Caco-2 (cell line): ENCODE data around the gene NUDT17. TPM values are rescaled to one million over a fixed set of nuclear protein-coding genes. Genes with fewer than 3 reads are reported as not detected.
A peak's percentile ranks its signal among the peaks of the same experiment; 100 is the strongest.

Source experiments
- BruUV-seq: library from RNA; stranded (reverse); fragments of 400-500 nt; replicated peaks from 2 replicates; lab custom pipeline; 2021; lab: Mats Ljungman, UMichigan
- CTCF ChIA-PET: fragments of 300-600 bp; sonication (Branson Sonifier 250); formaldehyde crosslinking; loops from one replicate; lab custom pipeline; 2022; ENCODE audit warnings: antibody characterized with exemption; lab: Charles Lee
- POLR2A ChIA-PET: fragments of 300-600 bp; sonication (Branson Sonifier 250); formaldehyde crosslinking; loops from one replicate; lab custom pipeline; 2022; ENCODE audit warnings: antibody characterized with exemption; lab: Charles Lee
- DNase-seq, 2 experiments: peaks; one replicate each; pipeline versions ENCODE4 v3.0.0 to v3.0.0-alpha.2; 2020 to 2022
- H3K27me3 ChIP-seq: replicated peaks from 2 replicates; pipeline ENCODE4 v1.6.0; 2011; ENCODE audit warnings: low read length; ENCODE audit not compliant: control insufficient read depth, insufficient read depth
- H3K36me3 ChIP-seq: 2 replicates; pipeline ENCODE4 v1.5.1; 2011; ENCODE audit warnings: low read length; ENCODE audit not compliant: control insufficient read depth, insufficient read depth
- H3K4me1 ChIP-seq: fragments of 250-450 bp; sonication (Bioruptor Pico); 2 replicates; pipeline ENCODE4 v1.5.1; 2020; ENCODE audit warnings: mild to moderate bottlenecking
- H3K4me3 ChIP-seq: 2 replicates; pipeline ENCODE4 v1.5.1; 2011; ENCODE audit warnings: low read depth, mild to moderate bottlenecking, control low read depth, low read length
- H3K9me3 ChIP-seq: fragments of 250-450 bp; sonication (Bioruptor Pico); 2 replicates; pipeline ENCODE4 v1.5.1; 2020; ENCODE audit warnings: mild to moderate bottlenecking, moderate library complexity
- H3K27ac Mint-ChIP-seq: one replicate; pipeline ENCODE4 v1.8.0; 2022; ENCODE audit warnings: mixed read lengths; ENCODE audit not compliant: unreplicated experiment
- H3K27me3 Mint-ChIP-seq: one replicate; pipeline ENCODE4 v1.8.0; 2022; ENCODE audit warnings: mixed read lengths; ENCODE audit not compliant: insufficient read depth, unreplicated experiment
- H3K36me3 Mint-ChIP-seq: one replicate; pipeline ENCODE4 v1.8.0; 2022; ENCODE audit warnings: mild to moderate bottlenecking, mixed read lengths; ENCODE audit not compliant: insufficient read depth, unreplicated experiment
- H3K4me1 Mint-ChIP-seq: one replicate; pipeline ENCODE4 v1.8.0; 2022; ENCODE audit warnings: low read depth, mixed read lengths; ENCODE audit not compliant: unreplicated experiment
- H3K4me3 Mint-ChIP-seq: one replicate; pipeline ENCODE4 v1.8.0; 2022; ENCODE audit warnings: mild to moderate bottlenecking, moderate library complexity, mixed read lengths; ENCODE audit not compliant: unreplicated experiment
- H3K9me3 Mint-ChIP-seq: one replicate; pipeline ENCODE4 v1.8.0; 2022; ENCODE audit warnings: mixed read lengths; ENCODE audit not compliant: unreplicated experiment
- intact Hi-C: fragments of 100-400 bp; cut with micrococcal nuclease; formaldehyde crosslinking; loops from one replicate; pipeline ENCODE4 v1.10.0; 2022; ENCODE audit not compliant: unreplicated experiment
- total RNA-seq: library from RNA; stranded (reverse); gene quantifications from 2 replicates; pipeline ENCODE4 v1.2.3, GENCODE V29; 2022
- TF ChIP-seq, protein P1 (sequence below), 2 experiments: fragments of 200-600 bp in 1 of 2; IDR thresholded peaks; 1 replicate in 1 of 2; 2 replicates in 1 of 2; pipeline versions ENCODE4 v1.5.1 to v1.8.0; 2011 to 2022; ENCODE audit warnings: antibody characterized with exemption in 1 of 2, control low read depth in 1 of 2, inconsistent platforms in 1 of 2, low read depth in 1 of 2, low read length in 1 of 2, mild to moderate bottlenecking in 1 of 2, moderate library complexity in 1 of 2; ENCODE audit not compliant: insufficient read depth in 1 of 2, severe bottlenecking in 1 of 2, unreplicated experiment in 1 of 2

The NUDT17 gene
- total RNA-seq, 1 experiment from 2014 or later: 6.4 TPM

DNA sequence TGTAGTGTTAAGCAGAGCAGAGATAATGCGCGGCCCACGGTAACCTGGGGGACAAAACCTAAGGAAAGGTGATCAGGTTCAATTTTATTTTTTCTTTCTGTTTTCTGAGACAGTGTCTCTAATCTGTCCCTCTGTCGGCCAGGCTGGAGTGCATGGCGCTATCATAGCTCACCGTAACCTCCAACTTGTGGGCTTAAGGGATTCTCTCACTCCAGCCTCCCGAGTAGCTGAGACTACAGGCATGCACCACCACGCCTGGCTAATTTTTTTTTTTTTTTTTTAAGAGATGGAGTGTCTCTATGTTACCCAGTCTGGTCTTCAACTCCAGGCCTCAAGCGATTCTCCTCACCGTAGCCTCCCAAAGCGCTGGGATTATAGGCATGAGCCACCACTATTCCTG, 41.0 kb downstream of the NUDT17 start:
- H3K36me3 Mint-ChIP-seq: no peaks in the 10 kb centered on the region
- ChIA-PET POLR2A (no interaction called here), CTCF (interaction anchor here (0.6 to 1.4 kb wide), 3 partner anchors 10 to 150 kb away, joined by 3 to 4 read pairs (median 3); partner anchors contain the start of gene PIAS3)
- no peaks in the 10 kb centered on the region for H3K9me3 Mint-ChIP-seq
- peaks cover 17% of the 10 kb centered on the region for H3K27me3 Mint-ChIP-seq
- intact Hi-C loops: no loop called here
- TF ChIP-seq, protein P1, sequence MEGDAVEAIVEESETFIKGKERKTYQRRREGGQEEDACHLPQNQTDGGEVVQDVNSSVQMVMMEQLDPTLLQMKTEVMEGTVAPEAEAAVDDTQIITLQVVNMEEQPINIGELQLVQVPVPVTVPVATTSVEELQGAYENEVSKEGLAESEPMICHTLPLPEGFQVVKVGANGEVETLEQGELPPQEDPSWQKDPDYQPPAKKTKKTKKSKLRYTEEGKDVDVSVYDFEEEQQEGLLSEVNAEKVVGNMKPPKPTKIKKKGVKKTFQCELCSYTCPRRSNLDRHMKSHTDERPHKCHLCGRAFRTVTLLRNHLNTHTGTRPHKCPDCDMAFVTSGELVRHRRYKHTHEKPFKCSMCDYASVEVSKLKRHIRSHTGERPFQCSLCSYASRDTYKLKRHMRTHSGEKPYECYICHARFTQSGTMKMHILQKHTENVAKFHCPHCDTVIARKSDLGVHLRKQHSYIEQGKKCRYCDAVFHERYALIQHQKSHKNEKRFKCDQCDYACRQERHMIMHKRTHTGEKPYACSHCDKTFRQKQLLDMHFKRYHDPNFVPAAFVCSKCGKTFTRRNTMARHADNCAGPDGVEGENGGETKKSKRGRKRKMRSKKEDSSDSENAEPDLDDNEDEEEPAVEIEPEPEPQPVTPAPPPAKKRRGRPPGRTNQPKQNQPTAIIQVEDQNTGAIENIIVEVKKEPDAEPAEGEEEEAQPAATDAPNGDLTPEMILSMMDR (IDR thresholded peaks at IDR 0.05; ENCODE audit: insufficient read depth in 1 of 2, low read depth in 1 of 2, low read length in 1 of 2, severe bottlenecking in 1 of 2, unreplicated experiment in 1 of 2): no peak
- Histone ChIP-seq H3K4me3 (peak overlapping the region; percentile 70), H3K27me3 (0 out of 2 replicates have a peak, but pooled peaks cover 2% of the 10 kb centered on the region), H3K4me1 (peaks cover 8% of the 10 kb centered on the region), H3K36me3 (no peaks in the 10 kb centered on the region), H3K9me3 (no peaks in the 10 kb centered on the region)
- H3K4me1 Mint-ChIP-seq: peaks cover 10% of the 10 kb centered on the region
- no TSS peak for BruUV-seq
- H3K27ac Mint-ChIP-seq: no peak overlapping the region
- peak overlapping the region; percentile 76 for H3K4me3 Mint-ChIP-seq
- no peak for DNase-seq

DNA sequence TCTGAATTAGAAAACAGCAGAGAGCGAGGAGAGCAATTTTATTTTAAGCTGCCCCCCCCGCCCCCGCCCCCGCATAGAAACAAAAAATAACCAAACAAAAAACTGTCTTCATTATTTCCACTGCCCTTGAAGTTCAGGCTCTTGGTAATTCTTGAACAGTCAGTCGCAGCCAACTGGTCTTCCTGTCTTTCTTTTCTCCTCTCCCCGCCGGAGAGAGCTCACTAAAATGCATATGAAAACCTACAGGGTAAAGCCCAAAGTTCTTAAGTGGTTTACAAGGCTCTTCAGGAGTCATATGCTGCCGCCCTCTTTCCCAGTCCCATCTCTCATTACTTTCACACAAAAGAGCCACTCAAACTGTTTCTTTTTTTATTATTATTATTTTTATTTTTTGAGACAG, 41.4 kb downstream of the NUDT17 start:
- Mint-ChIP-seq H3K4me1 (peaks cover 10% of the 10 kb centered on the region), H3K27me3 (peaks cover 17% of the 10 kb centered on the region), H3K4me3 (peak overlapping the region; percentile 76), H3K9me3 (no peaks in the 10 kb centered on the region), H3K27ac (no peak overlapping the region), H3K36me3 (no peaks in the 10 kb centered on the region)
- intact Hi-C loops: no loop called here
- peaks cover 8% of the 10 kb centered on the region for H3K4me1 ChIP-seq
- ChIA-PET POLR2A (no interaction called here), CTCF (no interaction called here)
- TF ChIP-seq, protein P1 (IDR thresholded peaks at IDR 0.05; ENCODE audit: insufficient read depth in 1 of 2, low read depth in 1 of 2, low read length in 1 of 2, severe bottlenecking in 1 of 2, unreplicated experiment in 1 of 2): no peak
- 0 out of 2 replicates have a peak, but pooled peaks cover 2% of the 10 kb centered on the region for H3K27me3 ChIP-seq
- no peaks in the 10 kb centered on the region for H3K36me3 ChIP-seq
- H3K4me3 ChIP-seq: no peak overlapping the region
- H3K9me3 ChIP-seq: no peaks in the 10 kb centered on the region
- no peak for DNase-seq
- BruUV-seq: no TSS peak

DNA sequence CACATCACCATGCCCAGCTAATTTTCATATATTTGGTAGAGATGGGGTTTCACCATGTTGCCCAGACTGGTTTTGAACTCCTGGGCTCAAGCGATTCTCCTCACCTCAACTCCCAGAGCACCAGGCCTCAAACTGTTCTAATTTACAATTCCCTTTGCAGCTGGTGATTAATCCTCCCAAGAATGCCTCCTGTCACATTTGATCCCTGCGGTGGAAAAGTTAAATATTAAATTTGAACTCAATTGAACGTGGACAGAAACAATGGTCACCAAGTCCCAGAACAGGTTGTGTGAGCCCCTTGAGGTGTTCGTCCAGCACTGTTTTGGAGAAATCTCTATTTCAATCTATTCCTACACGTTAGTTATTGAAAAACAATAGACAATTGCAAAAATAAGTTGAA, 42.2 kb downstream of the NUDT17 start:
- Mint-ChIP-seq H3K4me1 (peaks cover 17% of the 10 kb centered on the region), H3K36me3 (no peaks in the 10 kb centered on the region), H3K27me3 (peaks cover 17% of the 10 kb centered on the region), H3K4me3 (peak overlapping the region; percentile 76), H3K27ac (no peak overlapping the region), H3K9me3 (no peaks in the 10 kb centered on the region)
- H3K36me3 ChIP-seq: no peaks in the 10 kb centered on the region
- POLR2A ChIA-PET: interaction anchor here (1.6 kb wide), 1 partner anchor 29 kb away, joined by 5 read pairs; the partner anchor contains the start of gene PIAS3
- H3K9me3 ChIP-seq: no peaks in the 10 kb centered on the region
- TF ChIP-seq, protein P1 (IDR thresholded peaks at IDR 0.05; ENCODE audit: insufficient read depth in 1 of 2, low read depth in 1 of 2, low read length in 1 of 2, severe bottlenecking in 1 of 2, unreplicated experiment in 1 of 2): no peak
- intact Hi-C loops: no loop called here
- DNase-seq: no peak
- BruUV-seq: no TSS peak
- 0 out of 2 replicates have a peak, but pooled peaks cover 2% of the 10 kb centered on the region for H3K27me3 ChIP-seq
- peaks cover 8% of the 10 kb centered on the region for H3K4me1 ChIP-seq
- H3K4me3 ChIP-seq: no peak overlapping the region
- CTCF ChIA-PET: no interaction called here
